GM21737 (cell line): ENCODE measurements around the gene ZNF76.

ENCODE experiments used
- ATAC-seq: cut with Tn5 transposase; IDR thresholded peaks from one replicate; pipeline ENCODE4 v1.9.1; 2021; ENCODE audit warnings: mild to moderate bottlenecking, moderate library complexity; ENCODE audit not compliant: unreplicated experiment

The ZNF76 gene

GRCh38 chr6:35265523-35265922 is 6.0 kb downstream of the ZNF76 start:
- no peak for ATAC-seq

GRCh38 chr6:35267446-35267845 is 7.9 kb downstream of the ZNF76 start:
- ATAC-seq: no peak

- no peak for ATAC-seq
Measured at GRCh38 chr6:35267897-35268296, 8.4 kb downstream of the ZNF76 start.

- no peak for ATAC-seq
Measured at GRCh38 chr6:35272005-35272404, 12.5 kb downstream of the ZNF76 start.

- no peak for ATAC-seq
Measured at GRCh38 chr6:35273822-35274559, 14.5 kb downstream of the ZNF76 start.

- no peak for ATAC-seq
Measured at GRCh38 chr6:35275744-35276260, 16.3 kb downstream of the ZNF76 start.

- no peak for ATAC-seq
Measured at GRCh38 chr6:35278708-35279107, 19.2 kb downstream of the ZNF76 start.

GRCh38 chr6:35280903-35281302 is 21.4 kb downstream of the ZNF76 start:
- ATAC-seq: no peak

GRCh38 chr6:35282472-35282871 is 22.9 kb downstream of the ZNF76 start:
- no peak for ATAC-seq

GRCh38 chr6:35283361-35283760 is 23.8 kb downstream of the ZNF76 start:
- ATAC-seq: no peak

- ATAC-seq: no peak
Measured at GRCh38 chr6:35287671-35288396, 28.3 kb downstream of the ZNF76 start.

- ATAC-seq: no peak
Measured at GRCh38 chr6:35288834-35289233, 29.3 kb downstream of the ZNF76 start.

- ATAC-seq: no peak
Measured at GRCh38 chr6:35291491-35291890, 32.0 kb downstream of the ZNF76 start.

GRCh38 chr6:35292494-35292893 is 33.0 kb downstream of the ZNF76 start:
- ATAC-seq: no peak

- ATAC-seq: no peak
Measured at GRCh38 chr6:35293681-35294080, 34.1 kb downstream of the ZNF76 start.

GRCh38 chr6:35294308-35294945 is 34.9 kb downstream of the ZNF76 start:
- ATAC-seq: no peak

GRCh38 chr6:35295036-35295435 is 35.5 kb downstream of the ZNF76 start:
- ATAC-seq: no peak

GRCh38 chr6:35295521-35296315 is 36.2 kb downstream of the ZNF76 start:
- no peak for ATAC-seq

GRCh38 chr6:35296931-35297600 is 37.5 kb downstream of the ZNF76 start:
- no peak for ATAC-seq
